Tibial nerve (tissue), 4 donors: ENCODE data around the gene UBE2L6. TPM values are rescaled to one million over a fixed set of nuclear protein-coding genes. Genes with fewer than 3 reads are reported as not detected.

Experiments
- DNase-seq, 2 donors: peaks; one replicate each; pipeline ENCODE4 v3.0.0-alpha.2; 2019; ENCODE audit warnings: low spot score in 2 of 2
- H3K27ac ChIP-seq, 4 donors: fragments of 200-600 bp; sonication (generic) in 3 of 4; one replicate each; pipeline ENCODE4 v1.5.1; 2017 to 2019; ENCODE audit warnings: mild to moderate bottlenecking in 1 of 4
- H3K27me3 ChIP-seq, 2 donors: fragments of 200-600 bp; sonication (generic) in 1 of 2; one replicate each; pipeline versions ENCODE4 v1.5.1 to v1.6.0; 2017 to 2019
- H3K36me3 ChIP-seq, 3 donors: fragments of 200-600 bp; sonication (generic); one replicate each; pipeline ENCODE4 v1.5.1; 2018 to 2019
- H3K4me1 ChIP-seq, 4 donors: fragments of 200-600 bp; sonication (generic) in 3 of 4; one replicate each; pipeline ENCODE4 v1.5.1; 2017 to 2019
- H3K4me3 ChIP-seq, 4 donors: fragments of 200-600 bp; sonication (generic) in 3 of 4; one replicate each; pipeline ENCODE4 v1.5.1; 2017 to 2019; ENCODE audit warnings: mild to moderate bottlenecking in 1 of 4, moderate library complexity in 1 of 4
- H3K9me3 ChIP-seq, 4 donors: fragments of 200-600 bp; sonication (generic) in 3 of 4; one replicate each; pipeline ENCODE4 v1.5.1; 2017 to 2019
- CTCF ChIP-seq, 5 experiments: fragments of 200-600 bp in 3 of 5; fragments of 450-650 bp in 2 of 5; sonication (generic) in 3 of 5; IDR thresholded peaks; one replicate each; pipeline ENCODE4 v1.5.1; 2016 to 2019; ENCODE audit warnings: antibody characterized with exemption in 5 of 5, mild to moderate bottlenecking in 3 of 5, moderate library complexity in 2 of 5
- EP300 ChIP-seq, 2 donors: sonication (generic); formaldehyde crosslinking; IDR thresholded peaks; one replicate each; pipeline ENCODE4 v1.6.1; 2017; ENCODE audit warnings: antibody characterized with exemption in 2 of 2, mild to moderate bottlenecking in 1 of 2
- POLR2A ChIP-seq, 2 donors: fragments of 450-650 bp; IDR thresholded peaks; one replicate each; pipeline ENCODE4 v1.6.1; 2017; ENCODE audit warnings: antibody characterized with exemption in 2 of 2, mild to moderate bottlenecking in 2 of 2, moderate library complexity in 2 of 2
- WGBS, 2 donors: methylation state at CpG; one replicate each; pipeline ENCODE4 v1.1.5; 2018; 5-methylcytosine and 5-hydroxymethylcytosine counted together
- total RNA-seq, 4 donors: library from RNA; depleted of rRNA; stranded (reverse); fragments of >200 nt; gene quantifications; one replicate each; pipeline ENCODE4 v1.1.0, GENCODE V29; 2016

Gene UBE2L6
- total RNA-seq, 4 donors from 2014 or later, result 22.4 to 35.7 (median 25.5) TPM

- H3K4me3 ChIP-seq, result peak overlapping the region; percentile 80 to 95 (median 85)
- 30% methylated on average over 6 of the region's 6 CpGs for WGBS, 2 donors
- peaks cover 0 to 8% (median 0%) of the 10 kb centered on the region in 3 donors for H3K36me3 ChIP-seq
- TF ChIP-seq POLR2A (IDR thresholded peaks at IDR 0.05) (no peak), CTCF (IDR thresholded peaks at IDR 0.05) (peak in 2 of 5 experiments; percentile 92 to 95)
- no peaks in the 10 kb centered on the region for H3K27me3 ChIP-seq
- peak in 1 of 2 donors; percentile 90 for DNase-seq
- H3K27ac ChIP-seq, result peak overlapping the region; percentile 74 to 93 (median 88)
- peaks cover 0 to 48% (median 13%) of the 10 kb centered on the region in 4 donors for H3K4me1 ChIP-seq
- no peaks in the 10 kb centered on the region for H3K9me3 ChIP-seq
Measured at GRCh38 chr11:57568330-57568766, 876 bp upstream of the UBE2L6 start.

- peak in 1 of 2 donors; percentile 9 for DNase-seq
- WGBS, 2 donors, result 5% methylated on average over 14 of the region's 15 CpGs
- H3K4me3 ChIP-seq, result peak overlapping the region; percentile 80 to 95 (median 85)
Measured at GRCh38 chr11:57566905-57567514, 462 bp downstream of the UBE2L6 start.

GRCh38 chr11:57566005-57566904, 1.2 kb downstream of the UBE2L6 start:
- no peaks in the 10 kb centered on the region for H3K9me3 ChIP-seq
- peaks cover 0 to 8% (median 0%) of the 10 kb centered on the region in 3 donors for H3K36me3 ChIP-seq
- peak overlapping the region; percentile 80 to 95 (median 85) for H3K4me3 ChIP-seq
- WGBS, 2 donors, result 52 to 58% methylated on average over 4 of the region's 4 CpGs
- TF ChIP-seq CTCF (IDR thresholded peaks at IDR 0.05), result no peak
- peak in 1 of 2 donors; percentile 25 for TF ChIP-seq POLR2A (IDR thresholded peaks at IDR 0.05)
- peak; percentile 20 to 76 for TF ChIP-seq EP300 (IDR thresholded peaks at IDR 0.05)
- DNase-seq, result peak in 1 of 2 donors; percentile 39
- no peaks in the 10 kb centered on the region for H3K27me3 ChIP-seq
- peaks cover 0 to 60% (median 13%) of the 10 kb centered on the region in 4 donors for H3K4me1 ChIP-seq
- peak overlapping the region; percentile 74 to 93 (median 88) for H3K27ac ChIP-seq

More at GRCh38 chr11:57566905-57567514, 462 bp downstream of the UBE2L6 start:
- TF ChIP-seq POLR2A (IDR thresholded peaks at IDR 0.05), result no peak
- no peak for TF ChIP-seq EP300 (IDR thresholded peaks at IDR 0.05)
- no peak for TF ChIP-seq CTCF (IDR thresholded peaks at IDR 0.05)
- Histone ChIP-seq H3K36me3 (peaks cover 0 to 8% (median 0%) of the 10 kb centered on the region in 3 donors), H3K27me3 (no peaks in the 10 kb centered on the region), H3K9me3 (no peaks in the 10 kb centered on the region), H3K27ac (peak overlapping the region; percentile 74 to 93 (median 88)), H3K4me1 (peaks cover 0 to 53% (median 13%) of the 10 kb centered on the region in 4 donors)

- H3K4me1 ChIP-seq, result peaks cover 0 to 42% (median 13%) of the 10 kb centered on the region in 4 donors
- no peak for DNase-seq
- no peak overlapping the region for H3K4me3 ChIP-seq
- 61 to 63% methylated on average over 4 of the region's 4 CpGs for WGBS, 2 donors
- no peaks in the 10 kb centered on the region for H3K27me3 ChIP-seq
- peaks cover 0 to 31% (median 0%) of the 10 kb centered on the region in 3 donors for H3K36me3 ChIP-seq
- TF ChIP-seq POLR2A (IDR thresholded peaks at IDR 0.05), result no peak
- no peak for TF ChIP-seq CTCF (IDR thresholded peaks at IDR 0.05)
- TF ChIP-seq EP300 (IDR thresholded peaks at IDR 0.05), result no peak
- H3K27ac ChIP-seq, result no peak overlapping the region
- no peaks in the 10 kb centered on the region for H3K9me3 ChIP-seq
Measured at GRCh38 chr11:57562596-57562995, 4.9 kb downstream of the UBE2L6 start.
